VCaP (cell line): ENCODE results near the gene C16orf86.

Experiments
- H3K27ac ChIP-seq: fragments of 450-650 bp; 2 replicates; pipeline ENCODE4 v1.5.1; 2017
- CTCF ChIP-seq: fragments of 450-650 bp; conservative IDR thresholded peaks from 2 replicates; pipeline ENCODE4 v1.5.1; 2017; ENCODE audit warnings: mild to moderate bottlenecking, moderate library complexity

C16orf86 gene

GRCh38 chr16:67707210-67707609 is 40.6 kb downstream of the C16orf86 start:
- H3K27ac ChIP-seq, result no peak overlapping the region
- no peak for TF ChIP-seq CTCF

GRCh38 chr16:67707790-67708189 is 41.2 kb downstream of the C16orf86 start:
- no peak for TF ChIP-seq CTCF
- no peak overlapping the region for H3K27ac ChIP-seq

- H3K27ac ChIP-seq, result no peak overlapping the region
- no peak for TF ChIP-seq CTCF
Observed at GRCh38 chr16:67708368-67708771, 41.8 kb downstream of the C16orf86 start.

GRCh38 chr16:67709050-67709449 is 42.4 kb downstream of the C16orf86 start:
- no peak for TF ChIP-seq CTCF
- H3K27ac ChIP-seq, result no peak overlapping the region

- TF ChIP-seq CTCF, result no peak
- H3K27ac ChIP-seq, result no peak overlapping the region
Observed at GRCh38 chr16:67710607-67711006, 44.0 kb downstream of the C16orf86 start.

GRCh38 chr16:67713647-67714273 is 47.1 kb downstream of the C16orf86 start:
- no peak overlapping the region for H3K27ac ChIP-seq
- TF ChIP-seq CTCF, result no peak

- TF ChIP-seq CTCF, result no peak
- no peak overlapping the region for H3K27ac ChIP-seq
Observed at GRCh38 chr16:67714522-67714921, 47.9 kb downstream of the C16orf86 start.
